IPS DF 6.9 (cell line): ENCODE results near the gene MIF4GD.
A peak's percentile ranks its signal among the peaks of the same experiment; 100 is the strongest.
"Not testable (repeated sequence)": the region's sequence is repeated elsewhere in the genome, so short reads cannot be mapped to it uniquely, and the experiment has no call there.

Source experiments
- DNase-seq: peaks from one replicate; pipeline ENCODE4 v3.0.0-alpha.2; 2013; ENCODE audit warnings: low read depth, low spot score
- H3K27ac ChIP-seq: one replicate; pipeline ENCODE4 v1.5.1; 2013; ENCODE audit warnings: low read length, control low read depth
- H3K27me3 ChIP-seq: 2 replicates; pipeline ENCODE4 v1.6.1; 2013; ENCODE audit warnings: mild to moderate bottlenecking, low read length; ENCODE audit not compliant: control insufficient read depth, insufficient read depth
- H3K36me3 ChIP-seq: 2 replicates; pipeline ENCODE4 v1.6.1; 2013; ENCODE audit warnings: low read length; ENCODE audit not compliant: control insufficient read depth, insufficient read depth
- H3K4me1 ChIP-seq: 2 replicates; pipeline ENCODE4 v1.6.1; 2013; ENCODE audit warnings: low read length; ENCODE audit not compliant: control insufficient read depth, insufficient read depth
- H3K4me3 ChIP-seq: 2 replicates; pipeline ENCODE4 v1.5.1; 2013; ENCODE audit warnings: mild to moderate bottlenecking, low read length
- H3K9me3 ChIP-seq: 2 replicates; pipeline ENCODE4 v1.6.1; 2013; ENCODE audit warnings: low read length, inconsistent platforms; ENCODE audit not compliant: control insufficient read depth, insufficient read depth
- WGBS: extraction: QIAGEN DNeasy Blood & Tissue Kit; methylation state at CpG from one replicate; pipeline ENCODE4 v1.1.7; 2013; ENCODE audit warnings: mixed read lengths, missing lambda C conversion rate; ENCODE audit not compliant: insufficient read length, insufficient coverage; 5-methylcytosine and 5-hydroxymethylcytosine counted together

MIF4GD gene

GRCh38 chr17:75288359-75288758 is 17.3 kb upstream of the MIF4GD start:
- no peak for DNase-seq
- peak overlapping the region; percentile 83; the same call in 1 of the 2 replicates for H3K4me3 ChIP-seq
- H3K4me1 ChIP-seq, result no peaks in the 10 kb centered on the region
- peaks cover 8% of the 10 kb centered on the region; the same call in 1 of the 2 replicates for H3K36me3 ChIP-seq
- no peak overlapping the region for H3K27ac ChIP-seq
- H3K27me3 ChIP-seq, result no peaks in the 10 kb centered on the region
- H3K9me3 ChIP-seq, result no peaks in the 10 kb centered on the region
- no CpG with 5 or more reads among the region's 2 CpGs for WGBS

GRCh38 chr17:75287221-75287620 is 16.2 kb upstream of the MIF4GD start:
- H3K9me3 ChIP-seq, result no peaks in the 10 kb centered on the region
- H3K36me3 ChIP-seq, result peaks cover 8% of the 10 kb centered on the region; the same call in 1 of the 2 replicates
- H3K4me1 ChIP-seq, result no peaks in the 10 kb centered on the region
- WGBS, result no CpG with 5 or more reads among the region's 9 CpGs
- no peak for DNase-seq
- H3K27ac ChIP-seq, result no peak overlapping the region
- H3K4me3 ChIP-seq, result no peak overlapping the region
- H3K27me3 ChIP-seq, result no peaks in the 10 kb centered on the region

DNA sequence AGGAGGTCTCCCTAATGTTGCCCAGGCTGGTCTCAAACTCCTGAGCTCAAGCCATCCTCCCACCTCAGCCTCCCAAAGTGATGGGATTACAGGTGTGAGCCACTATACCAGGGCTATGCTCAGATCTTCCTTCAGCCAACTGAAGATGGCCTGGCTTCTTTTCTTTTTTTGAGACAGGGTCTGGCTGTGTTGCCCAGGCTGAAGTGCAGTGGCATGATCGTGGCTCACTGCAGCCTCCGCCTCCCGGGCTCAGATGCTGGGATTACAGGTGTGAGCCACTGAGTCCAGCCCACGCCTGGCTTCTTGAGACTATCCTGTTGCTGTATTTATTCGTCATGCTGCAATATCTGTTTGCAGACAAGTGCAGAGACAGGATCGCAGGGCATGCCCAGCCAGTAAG is 14.1 kb upstream of the MIF4GD start:
- Histone ChIP-seq H3K36me3 (peaks cover 8% of the 10 kb centered on the region; the same call in 1 of the 2 replicates), H3K4me3 (no peak overlapping the region), H3K27ac (no peak overlapping the region), H3K27me3 (no peaks in the 10 kb centered on the region), H3K9me3 (no peaks in the 10 kb centered on the region), H3K4me1 (no peaks in the 10 kb centered on the region)
- WGBS, result no CpG with 5 or more reads among the region's 6 CpGs
- DNase-seq, result no peak

DNA sequence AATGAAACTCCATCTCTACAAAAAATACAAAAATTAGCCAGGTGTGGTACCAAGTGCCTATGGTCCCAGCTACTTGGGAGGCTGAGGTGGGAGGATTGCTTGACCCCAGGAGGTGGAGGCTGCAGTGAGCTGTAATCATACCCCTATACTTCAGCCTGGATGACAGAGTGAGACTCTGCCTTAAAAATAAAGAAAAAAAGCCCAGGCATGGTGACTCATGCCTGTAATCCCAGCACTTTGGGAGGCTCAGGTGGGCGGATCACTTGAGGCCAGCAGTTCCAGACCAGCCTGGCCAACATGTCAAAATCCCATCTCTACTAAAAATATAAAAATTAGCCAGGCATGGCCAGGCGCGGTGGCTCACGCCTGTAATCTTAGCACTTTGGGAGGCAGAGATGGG is 9.2 kb upstream of the MIF4GD start:
- H3K27ac ChIP-seq, H3K4me3 ChIP-seq, H3K27me3 ChIP-seq, H3K36me3 ChIP-seq, H3K4me1 ChIP-seq, DNase-seq, H3K9me3 ChIP-seq: not testable (repeated sequence)
- no CpG with 5 or more reads among the region's 4 CpGs for WGBS

GRCh38 chr17:75277664-75278071 is 6.6 kb upstream of the MIF4GD start:
- no peaks in the 10 kb centered on the region for H3K27me3 ChIP-seq
- DNase-seq, result no peak
- H3K27ac ChIP-seq, result no peak overlapping the region
- no peak overlapping the region for H3K4me3 ChIP-seq
- no CpG with 5 or more reads among the region's 6 CpGs for WGBS
- H3K4me1 ChIP-seq, result no peaks in the 10 kb centered on the region
- no peaks in the 10 kb centered on the region for H3K9me3 ChIP-seq
- peaks cover 2% of the 10 kb centered on the region; the same call in 1 of the 2 replicates for H3K36me3 ChIP-seq

GRCh38 chr17:75273977-75274708 is 3.1 kb upstream of the MIF4GD start:
- no peak overlapping the region for H3K4me3 ChIP-seq
- H3K9me3 ChIP-seq, result no peaks in the 10 kb centered on the region
- no CpG with 5 or more reads among the region's 7 CpGs for WGBS
- peaks cover 6% of the 10 kb centered on the region; the same call in 1 of the 2 replicates for H3K36me3 ChIP-seq
- peaks cover 4% of the 10 kb centered on the region; the same call in 1 of the 2 replicates for H3K4me1 ChIP-seq
- H3K27me3 ChIP-seq, result no peaks in the 10 kb centered on the region
- DNase-seq, result no peak
- H3K27ac ChIP-seq, result no peak overlapping the region

DNA sequence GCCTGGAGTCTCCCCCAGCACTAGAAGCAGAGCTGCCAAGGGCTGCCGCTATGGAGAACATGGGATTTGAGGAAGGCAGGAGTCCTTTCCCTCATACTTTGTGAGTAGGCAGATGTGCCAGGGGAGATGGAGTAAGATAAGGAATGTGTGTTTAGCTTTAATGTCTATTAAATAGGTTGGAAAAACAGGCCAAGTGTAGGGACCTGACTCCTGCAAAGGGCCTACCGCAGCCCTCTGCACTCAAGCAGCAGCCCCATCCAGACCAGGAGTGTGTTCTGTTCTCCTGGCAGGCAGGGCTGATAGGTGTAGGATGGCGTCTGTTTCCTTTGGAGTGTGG is 1.8 kb upstream of the MIF4GD start:
- Histone ChIP-seq H3K27me3 (no peaks in the 10 kb centered on the region), H3K4me1 (peaks cover 4% of the 10 kb centered on the region; the same call in 1 of the 2 replicates), H3K27ac (no peak overlapping the region), H3K9me3 (no peaks in the 10 kb centered on the region), H3K36me3 (0 out of 2 replicates have a peak, but pooled peaks cover 6% of the 10 kb centered on the region), H3K4me3 (no peak overlapping the region)
- DNase-seq, result no peak
- WGBS, result no CpG with 5 or more reads among the region's 3 CpGs

DNA sequence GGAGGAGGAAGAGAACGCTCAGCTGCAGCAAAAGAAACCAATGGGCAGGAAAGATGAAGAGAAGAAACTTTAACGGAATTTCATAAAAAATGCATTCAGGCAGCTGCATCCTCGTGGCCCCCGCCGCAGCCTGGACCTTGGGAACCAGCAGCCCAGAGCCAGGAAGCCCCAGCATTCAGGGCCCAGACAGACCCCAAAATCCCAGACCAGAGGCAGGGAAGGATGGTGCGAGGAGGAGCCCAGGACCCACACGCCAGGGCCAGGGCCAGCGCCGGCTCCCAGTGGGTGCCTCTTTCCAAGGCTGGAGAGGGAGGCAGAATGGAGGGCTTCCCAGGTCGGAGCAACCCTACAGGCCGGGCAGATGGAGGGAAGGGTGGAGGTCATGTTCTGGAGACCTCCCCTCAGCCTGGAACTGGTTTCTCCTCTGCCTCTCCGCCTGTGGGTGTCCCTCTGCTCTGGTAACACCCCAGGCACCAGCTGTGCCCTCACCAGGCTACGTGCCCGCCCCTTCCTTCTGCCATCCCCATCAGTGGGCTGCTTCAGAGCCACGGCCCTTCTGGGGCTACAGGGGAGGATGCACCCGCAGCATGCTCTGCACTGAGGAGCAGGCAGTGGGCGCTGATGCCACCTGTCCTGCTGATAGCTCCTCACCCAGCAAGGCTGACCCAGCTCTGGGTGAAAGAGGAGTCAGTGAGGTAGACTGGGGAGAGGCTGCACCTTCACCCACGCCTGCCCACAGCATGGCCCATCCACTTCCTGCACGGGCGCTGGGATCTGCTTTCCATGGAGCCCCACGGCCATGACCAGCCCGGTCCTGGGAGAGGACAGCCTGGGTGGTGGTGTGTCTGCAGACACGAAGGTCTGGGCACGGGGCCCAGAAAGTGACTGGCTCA is 1.2 kb upstream of the MIF4GD start:
- Histone ChIP-seq H3K9me3 (no peaks in the 10 kb centered on the region), H3K27me3 (no peaks in the 10 kb centered on the region), H3K27ac (no peak overlapping the region), H3K4me3 (peak overlapping the region; percentile 45; the same call in 1 of the 2 replicates), H3K4me1 (peaks cover 4% of the 10 kb centered on the region; the same call in 1 of the 2 replicates), H3K36me3 (0 out of 2 replicates have a peak, but pooled peaks cover 4% of the 10 kb centered on the region)
- WGBS, result no CpG with 5 or more reads among the region's 24 CpGs
- no peak for DNase-seq

- no peak for DNase-seq
- 0 out of 2 replicates have a peak, but pooled peaks cover 10% of the 10 kb centered on the region for H3K36me3 ChIP-seq
- peak overlapping the region; percentile 45 for H3K4me3 ChIP-seq
- H3K27ac ChIP-seq, result no peak overlapping the region
- H3K9me3 ChIP-seq, result no peaks in the 10 kb centered on the region
- WGBS, result no CpG with 5 or more reads among the region's 74 CpGs
- H3K27me3 ChIP-seq, result no peaks in the 10 kb centered on the region
- peaks cover 4% of the 10 kb centered on the region; the same call in 1 of the 2 replicates for H3K4me1 ChIP-seq
Observed at GRCh38 chr17:75271233-75271954, 363 bp upstream of the MIF4GD start.
